VCaP (cell line): ENCODE results near the gene SORL1-AS1.

ENCODE experiments used
- H3K27ac ChIP-seq: fragments of 450-650 bp; 2 replicates; pipeline ENCODE4 v1.5.1; 2017
- TF ChIP-seq, protein P1 (sequence below): fragments of 450-650 bp; conservative IDR thresholded peaks from 2 replicates; pipeline ENCODE4 v1.5.1; 2017; ENCODE audit warnings: mild to moderate bottlenecking, moderate library complexity

Gene SORL1-AS1

DNA sequence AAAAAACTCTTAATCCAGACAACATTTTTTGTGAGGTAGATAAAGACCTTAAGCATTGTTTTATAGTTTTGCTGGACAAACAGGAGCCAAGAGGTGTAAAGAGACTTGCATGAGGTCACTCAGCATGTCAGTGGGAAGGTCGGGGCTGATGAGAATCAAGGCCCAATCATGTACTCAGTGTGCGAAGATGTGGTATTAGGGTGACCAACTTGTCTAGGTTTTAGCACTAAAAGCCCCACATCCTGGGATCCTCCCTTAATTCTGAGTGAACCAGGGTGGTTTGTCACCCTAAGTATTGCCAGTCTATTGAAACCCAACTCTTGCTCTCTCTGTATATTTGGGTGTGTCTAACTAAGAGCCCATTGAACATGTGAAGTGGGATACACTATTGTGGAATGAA is 19.5 kb upstream of the SORL1-AS1 start:
- TF ChIP-seq, protein P1, sequence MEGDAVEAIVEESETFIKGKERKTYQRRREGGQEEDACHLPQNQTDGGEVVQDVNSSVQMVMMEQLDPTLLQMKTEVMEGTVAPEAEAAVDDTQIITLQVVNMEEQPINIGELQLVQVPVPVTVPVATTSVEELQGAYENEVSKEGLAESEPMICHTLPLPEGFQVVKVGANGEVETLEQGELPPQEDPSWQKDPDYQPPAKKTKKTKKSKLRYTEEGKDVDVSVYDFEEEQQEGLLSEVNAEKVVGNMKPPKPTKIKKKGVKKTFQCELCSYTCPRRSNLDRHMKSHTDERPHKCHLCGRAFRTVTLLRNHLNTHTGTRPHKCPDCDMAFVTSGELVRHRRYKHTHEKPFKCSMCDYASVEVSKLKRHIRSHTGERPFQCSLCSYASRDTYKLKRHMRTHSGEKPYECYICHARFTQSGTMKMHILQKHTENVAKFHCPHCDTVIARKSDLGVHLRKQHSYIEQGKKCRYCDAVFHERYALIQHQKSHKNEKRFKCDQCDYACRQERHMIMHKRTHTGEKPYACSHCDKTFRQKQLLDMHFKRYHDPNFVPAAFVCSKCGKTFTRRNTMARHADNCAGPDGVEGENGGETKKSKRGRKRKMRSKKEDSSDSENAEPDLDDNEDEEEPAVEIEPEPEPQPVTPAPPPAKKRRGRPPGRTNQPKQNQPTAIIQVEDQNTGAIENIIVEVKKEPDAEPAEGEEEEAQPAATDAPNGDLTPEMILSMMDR, result no peak
- H3K27ac ChIP-seq, result no peak overlapping the region

DNA sequence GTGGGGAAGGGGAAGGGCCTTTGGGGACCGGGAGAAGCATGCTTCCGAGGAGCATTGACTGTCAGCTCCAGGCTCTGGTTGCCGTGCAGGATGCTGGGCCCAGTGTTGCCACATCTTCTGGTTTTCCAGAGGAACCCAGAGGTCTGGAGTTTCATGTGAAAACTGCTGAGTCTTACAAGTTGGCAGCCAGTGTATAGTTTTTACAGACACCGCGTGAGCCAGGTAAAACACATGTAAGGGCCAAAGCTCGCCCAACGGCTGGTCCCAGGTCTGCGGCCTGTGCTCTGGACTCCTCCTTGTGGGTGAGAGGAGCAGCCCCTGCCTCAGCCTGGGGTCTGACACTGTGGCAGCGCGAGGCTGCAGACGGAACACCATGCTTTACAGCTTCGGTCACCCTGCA is 18.4 kb upstream of the SORL1-AS1 start:
- no peak overlapping the region for H3K27ac ChIP-seq
- TF ChIP-seq, protein P1, result no peak

- TF ChIP-seq, protein P1, result no peak
- H3K27ac ChIP-seq, result no peak overlapping the region
Observed at GRCh38 chr11:121469910-121470309, 17.1 kb upstream of the SORL1-AS1 start.

- TF ChIP-seq, protein P1, result no peak
- H3K27ac ChIP-seq, result no peak overlapping the region
Observed at GRCh38 chr11:121467965-121468364, 15.2 kb upstream of the SORL1-AS1 start.

- H3K27ac ChIP-seq, result peak overlapping the region; percentile 40
- TF ChIP-seq, protein P1, result no peak
Observed at GRCh38 chr11:121467471-121467870, 14.7 kb upstream of the SORL1-AS1 start.

GRCh38 chr11:121466063-121466794 is 13.5 kb upstream of the SORL1-AS1 start:
- H3K27ac ChIP-seq, result peak overlapping the region; percentile 40
- TF ChIP-seq, protein P1, result no peak

- TF ChIP-seq, protein P1, result no peak
- no peak overlapping the region; the same call in 1 of the 2 replicates for H3K27ac ChIP-seq
Observed at GRCh38 chr11:121465709-121466062, 12.9 kb upstream of the SORL1-AS1 start.
